Gastrocnemius medialis (tissue), 4 donors: ENCODE measurements around the gene GNAZ. TPM values are rescaled to one million over a fixed set of nuclear protein-coding genes. Genes with fewer than 3 reads are reported as not detected.

Experiments
- ATAC-seq, 2 donors: fragments of 150-250 bp; one replicate each; pipeline ENCODE4 v1.9.1; 2016
- DNase-seq, 2 donors: peaks; one replicate each; pipeline ENCODE4 v3.0.0-alpha.2; 2019
- H3K27ac ChIP-seq, 4 donors: fragments of 200-600 bp; sonication (generic); 1 replicate in 1 of 4; 2 replicates in 3 of 4; pipeline ENCODE4 v1.5.1; 2016 to 2018; ENCODE audit warnings: mild to moderate bottlenecking in 2 of 4, moderate library complexity in 1 of 4
- H3K27me3 ChIP-seq, 3 donors: fragments of 200-600 bp; sonication (generic) in 2 of 3; 1 replicate in 1 of 3; 2 replicates in 2 of 3; pipeline versions ENCODE4 v1.5.1 to v1.6.0; 2016 to 2019; ENCODE audit warnings: mild to moderate bottlenecking in 1 of 3, moderate library complexity in 1 of 3
- H3K36me3 ChIP-seq, 2 donors: fragments of 200-600 bp; sonication (generic) in 1 of 2; one replicate each; pipeline ENCODE4 v1.5.1; 2017 to 2018
- H3K4me1 ChIP-seq, 2 donors: fragments of 200-600 bp; sonication (generic) in 1 of 2; one replicate each; pipeline ENCODE4 v1.5.1; 2016 to 2017; ENCODE audit warnings: mild to moderate bottlenecking in 2 of 2
- H3K4me3 ChIP-seq, 4 donors: fragments of 200-600 bp; sonication (generic) in 3 of 4; 1 replicate in 1 of 4; 2 replicates in 3 of 4; pipeline ENCODE4 v1.5.1; 2016 to 2019; ENCODE audit warnings: mild to moderate bottlenecking in 2 of 4
- H3K9me3 ChIP-seq, 3 donors: fragments of 200-600 bp; sonication (generic) in 2 of 3; 1 replicate in 1 of 3; 2 replicates in 2 of 3; pipeline ENCODE4 v1.5.1; 2016 to 2019
- POLR2A ChIP-seq, 2 donors: fragments of 450-650 bp; IDR thresholded peaks; one replicate each; pipeline ENCODE4 v1.6.1; 2017; ENCODE audit warnings: antibody characterized with exemption in 2 of 2, mild to moderate bottlenecking in 2 of 2, moderate library complexity in 2 of 2
- in situ Hi-C, 4 donors: fragments of 200-750 bp; cut with MboI; loops; one replicate each; pipeline versions ENCODE4 v1.15.0 to v1.8.0; 2017; ENCODE audit warnings: low sequenced_read_pairs in 4 of 4
- intact Hi-C: fragments of 100-400 bp; cut with DNase I; formaldehyde crosslinking; loops from one replicate; pipeline ENCODE4 v1.15.1; 2023; ENCODE audit warnings: low total_unique reads
- total RNA-seq, 4 donors: library from RNA; depleted of rRNA; stranded (reverse); fragments of >200 nt; gene quantifications; one replicate each; pipeline versions ENCODE4 v1.1.0 to v1.2.3, GENCODE V29; 2016
- TF ChIP-seq, protein P1 (sequence below), 5 experiments: fragments of 450-650 bp in 3 of 5; fragments of 200-600 bp in 2 of 5; sonication (generic) in 2 of 5; IDR thresholded peaks in 4 of 5; conservative IDR thresholded peaks in 1 of 5; 1 replicate in 4 of 5; 2 replicates in 1 of 5; pipeline ENCODE4 v1.5.1; 2016 to 2019; ENCODE audit warnings: antibody characterized with exemption in 5 of 5, mild to moderate bottlenecking in 3 of 5, moderate library complexity in 3 of 5

GNAZ gene
- total RNA-seq, 4 donors from 2014 or later: 0.92 to 3.1 (median 2.6) TPM

DNA sequence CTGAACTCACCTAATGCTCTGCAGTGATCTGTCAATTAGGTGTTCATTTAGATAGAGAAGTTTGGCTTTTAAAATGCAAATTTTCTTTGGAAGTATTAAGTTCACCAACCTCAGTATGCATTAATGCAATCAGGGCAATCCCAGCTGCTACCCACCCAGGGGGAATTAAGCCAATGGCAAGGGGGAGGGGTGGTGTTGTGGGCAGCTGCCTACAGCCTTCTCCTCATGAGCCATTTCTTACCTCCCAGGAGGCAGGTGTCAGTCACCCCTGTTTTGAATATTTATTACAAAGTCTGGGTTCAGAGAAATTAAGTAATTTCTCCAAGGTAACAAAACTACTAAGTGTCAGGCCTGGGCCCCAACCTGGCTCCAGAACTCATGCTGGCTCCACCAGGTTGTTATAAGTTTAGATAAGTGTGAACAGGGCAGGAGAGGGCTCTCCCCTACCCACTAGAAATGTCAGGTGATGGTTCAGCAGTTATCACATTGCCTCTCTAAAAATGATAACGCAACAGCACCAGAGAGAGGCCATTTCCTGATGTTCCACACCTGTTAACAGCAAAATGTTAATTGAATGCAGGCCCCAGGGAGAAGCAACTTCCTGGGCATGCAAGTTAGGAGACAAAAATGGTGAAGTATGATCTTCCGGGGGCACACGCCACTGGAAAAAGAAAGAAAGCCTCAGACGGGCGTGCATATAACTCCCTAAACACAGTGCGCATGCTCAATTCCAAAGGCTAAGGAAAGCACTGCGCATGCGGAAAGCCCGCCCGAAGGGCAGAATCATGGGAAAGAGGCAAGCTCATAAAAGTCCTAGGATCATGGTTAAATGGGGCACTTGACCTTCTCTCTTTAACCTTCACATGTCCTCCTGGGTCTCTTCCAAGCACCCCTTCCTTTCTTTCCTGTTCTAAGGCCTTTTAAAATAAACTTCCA, 35.4 kb upstream of the GNAZ start:
- Histone ChIP-seq H3K9me3 (no peaks in the 10 kb centered on the region), H3K36me3 (no peaks in the 10 kb centered on the region), H3K27me3 (peaks cover 0 to 3% (median 0%) of the 10 kb centered on the region in 3 donors), H3K4me1 (no peaks in the 10 kb centered on the region), H3K27ac (no peak overlapping the region), H3K4me3 (no peak overlapping the region)
- intact Hi-C loops: no loop called here
- ATAC-seq (no peak), DNase-seq (no peak)
- in situ Hi-C loops: no loop called here
- TF ChIP-seq, protein P1, sequence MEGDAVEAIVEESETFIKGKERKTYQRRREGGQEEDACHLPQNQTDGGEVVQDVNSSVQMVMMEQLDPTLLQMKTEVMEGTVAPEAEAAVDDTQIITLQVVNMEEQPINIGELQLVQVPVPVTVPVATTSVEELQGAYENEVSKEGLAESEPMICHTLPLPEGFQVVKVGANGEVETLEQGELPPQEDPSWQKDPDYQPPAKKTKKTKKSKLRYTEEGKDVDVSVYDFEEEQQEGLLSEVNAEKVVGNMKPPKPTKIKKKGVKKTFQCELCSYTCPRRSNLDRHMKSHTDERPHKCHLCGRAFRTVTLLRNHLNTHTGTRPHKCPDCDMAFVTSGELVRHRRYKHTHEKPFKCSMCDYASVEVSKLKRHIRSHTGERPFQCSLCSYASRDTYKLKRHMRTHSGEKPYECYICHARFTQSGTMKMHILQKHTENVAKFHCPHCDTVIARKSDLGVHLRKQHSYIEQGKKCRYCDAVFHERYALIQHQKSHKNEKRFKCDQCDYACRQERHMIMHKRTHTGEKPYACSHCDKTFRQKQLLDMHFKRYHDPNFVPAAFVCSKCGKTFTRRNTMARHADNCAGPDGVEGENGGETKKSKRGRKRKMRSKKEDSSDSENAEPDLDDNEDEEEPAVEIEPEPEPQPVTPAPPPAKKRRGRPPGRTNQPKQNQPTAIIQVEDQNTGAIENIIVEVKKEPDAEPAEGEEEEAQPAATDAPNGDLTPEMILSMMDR (IDR thresholded peaks at IDR 0.05 in 4 of 5, conservative IDR thresholded peaks at IDR 0.05 in 1 of 5): no peak
- no peak for TF ChIP-seq POLR2A (IDR thresholded peaks at IDR 0.05)

DNA sequence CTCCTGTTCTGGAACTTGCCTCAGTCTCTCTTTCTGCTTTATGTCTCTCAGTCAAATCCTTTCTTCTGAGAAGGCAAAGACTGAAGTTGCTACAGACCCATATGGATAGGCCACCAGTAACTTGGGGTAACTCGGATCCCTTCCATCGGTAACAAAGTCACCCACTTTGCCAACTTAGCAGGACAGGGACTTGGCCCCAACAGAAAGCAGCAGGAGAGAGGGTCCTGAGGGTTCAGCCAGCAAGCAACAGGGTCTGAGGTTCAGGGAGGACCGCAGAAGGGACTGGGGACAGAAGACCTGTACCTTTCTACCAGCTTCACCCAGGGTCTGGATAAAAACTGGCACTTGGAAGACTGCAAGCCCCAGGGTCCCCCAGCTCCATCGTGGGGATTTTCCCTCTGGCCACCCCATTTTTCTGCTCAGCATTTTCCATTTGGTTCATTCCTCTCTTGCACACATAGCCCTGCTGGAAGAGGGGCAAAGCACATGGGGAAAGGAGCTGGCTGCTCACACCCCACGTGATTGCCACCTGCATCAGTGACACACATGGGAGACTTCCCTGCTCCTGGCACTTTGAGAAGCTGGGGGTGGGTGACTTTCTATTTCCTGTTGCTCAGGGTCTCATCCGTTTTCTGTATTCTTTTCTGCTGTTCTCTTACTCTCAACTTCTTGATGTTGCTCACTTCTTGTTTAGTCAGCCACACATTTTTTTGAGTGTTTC, 34.6 kb upstream of the GNAZ start:
- ATAC-seq (no peak), DNase-seq (no peak)
- no peak overlapping the region for H3K4me3 ChIP-seq
- no peak overlapping the region for H3K27ac ChIP-seq
- H3K9me3 ChIP-seq: no peaks in the 10 kb centered on the region
- intact Hi-C loops: no loop called here
- no peaks in the 10 kb centered on the region for H3K4me1 ChIP-seq
- in situ Hi-C loops: no loop called here
- no peak for TF ChIP-seq POLR2A (IDR thresholded peaks at IDR 0.05)
- TF ChIP-seq, protein P1 (IDR thresholded peaks at IDR 0.05 in 4 of 5, conservative IDR thresholded peaks at IDR 0.05 in 1 of 5): no peak
- H3K36me3 ChIP-seq: no peaks in the 10 kb centered on the region
- peaks cover 0 to 3% (median 0%) of the 10 kb centered on the region in 3 donors for H3K27me3 ChIP-seq

DNA sequence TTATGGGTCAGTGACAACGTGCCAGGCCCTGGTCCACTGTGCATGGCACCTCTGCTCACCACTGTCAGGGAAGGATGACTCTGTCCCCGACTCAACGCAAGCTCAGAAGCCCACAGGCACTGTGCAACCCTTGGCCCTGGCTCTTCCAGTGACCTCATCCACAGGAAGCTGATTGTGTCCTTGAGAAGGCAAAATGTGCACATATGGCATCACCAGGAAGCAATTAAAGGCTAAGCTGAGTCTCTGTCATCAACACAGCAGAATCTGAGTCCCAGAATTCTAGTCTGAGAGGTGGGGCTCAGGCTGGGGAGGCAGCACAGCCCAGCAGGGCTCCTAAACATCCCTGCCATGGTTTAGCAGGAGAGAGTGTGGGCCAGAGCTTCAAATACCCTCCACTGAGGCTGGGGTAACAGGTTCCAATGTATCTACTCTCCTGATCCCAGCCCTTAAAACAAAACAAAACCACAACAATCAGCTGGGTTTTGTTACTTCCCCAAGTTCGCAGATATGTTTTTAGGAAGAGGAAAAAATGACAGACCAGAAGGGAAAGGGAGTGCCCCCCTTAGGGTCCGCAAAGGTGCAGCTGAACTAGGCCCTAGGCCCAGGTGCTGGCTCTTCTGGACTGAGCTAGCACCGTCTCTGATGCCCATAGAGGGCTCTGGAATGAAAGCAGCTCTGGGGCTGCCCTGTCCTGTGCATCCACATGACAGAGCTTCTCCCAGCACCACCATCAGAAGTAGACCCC, 33.5 kb upstream of the GNAZ start:
- ATAC-seq: no peak
- Histone ChIP-seq H3K36me3 (no peaks in the 10 kb centered on the region), H3K4me1 (no peaks in the 10 kb centered on the region), H3K27ac (no peak overlapping the region), H3K9me3 (no peaks in the 10 kb centered on the region), H3K4me3 (no peak overlapping the region), H3K27me3 (peaks cover 0 to 3% (median 0%) of the 10 kb centered on the region in 3 donors)
- TF ChIP-seq, protein P1 (IDR thresholded peaks at IDR 0.05 in 4 of 5, conservative IDR thresholded peaks at IDR 0.05 in 1 of 5): no peak
- TF ChIP-seq POLR2A (IDR thresholded peaks at IDR 0.05): no peak
- intact Hi-C loops: no loop called here
- DNase-seq: no peak
- in situ Hi-C loops: no loop called here

DNA sequence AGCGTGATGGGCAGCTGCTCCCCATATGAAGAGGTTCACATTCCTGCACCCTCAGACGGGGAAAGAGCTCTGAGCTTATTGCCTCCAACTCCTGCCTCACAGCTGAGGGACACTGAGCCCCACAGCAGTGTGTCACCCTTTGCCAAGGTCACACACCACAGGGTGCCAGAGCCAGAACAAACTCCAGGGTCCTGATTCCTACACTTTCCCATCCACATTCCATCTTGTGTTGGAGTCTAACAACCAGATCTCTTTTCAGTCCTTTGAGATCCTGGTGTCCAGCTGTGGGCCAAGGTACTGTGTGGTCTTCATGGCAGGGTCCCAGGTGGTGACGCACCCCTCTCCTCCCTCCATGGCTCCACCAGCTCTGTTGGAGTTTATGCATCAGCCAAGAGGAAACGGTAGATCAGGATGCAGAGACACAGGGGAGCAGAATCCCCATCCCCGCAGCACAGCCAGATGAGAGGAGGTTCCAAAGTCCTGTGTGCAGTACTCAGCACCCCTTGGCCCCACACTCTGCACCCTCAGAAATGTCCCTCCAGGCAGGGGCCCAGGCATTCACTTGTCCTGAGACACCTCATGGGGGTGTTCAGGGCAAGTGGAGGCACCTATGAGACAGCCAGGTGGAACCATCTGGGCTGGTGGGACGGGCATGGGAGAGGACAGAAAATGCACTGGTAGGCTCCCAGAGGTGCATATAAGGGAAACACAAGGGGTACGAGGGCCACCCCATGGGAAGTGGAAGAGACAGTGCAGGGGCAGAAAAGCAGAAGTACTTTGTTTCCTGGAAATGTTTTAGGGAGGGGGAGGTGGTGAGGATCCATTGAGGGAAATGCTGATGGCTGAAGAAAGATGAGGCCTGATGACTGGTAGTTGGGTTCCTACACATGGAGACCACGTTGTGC, 32.6 kb upstream of the GNAZ start:
- in situ Hi-C loops: no loop called here
- no peak for TF ChIP-seq POLR2A (IDR thresholded peaks at IDR 0.05)
- TF ChIP-seq, protein P1 (IDR thresholded peaks at IDR 0.05 in 4 of 5, conservative IDR thresholded peaks at IDR 0.05 in 1 of 5): no peak
- no peak for DNase-seq
- Histone ChIP-seq H3K4me1 (no peaks in the 10 kb centered on the region), H3K4me3 (no peak overlapping the region), H3K27ac (no peak overlapping the region), H3K36me3 (no peaks in the 10 kb centered on the region), H3K27me3 (peaks cover 0 to 3% (median 0%) of the 10 kb centered on the region in 3 donors), H3K9me3 (no peaks in the 10 kb centered on the region)
- intact Hi-C loops: no loop called here
- no peak for ATAC-seq
